Cardiac muscle cell (in vitro differentiated cells and primary cell): ENCODE results near the gene SLC9A8. TPM values are rescaled to one million over a fixed set of nuclear protein-coding genes. Genes with fewer than 3 reads are reported as not detected.

Source experiments
- DNase-seq, 2 donors: peaks; one replicate each; pipeline versions ENCODE4 v3.0.0 to v3.0.0-alpha.2; 2010 to 2017; ENCODE audit warnings: low read depth in 1 of 2, low spot score in 1 of 2
- H3K27ac ChIP-seq: fragments of 200-600 bp; sonication (generic); 2 replicates; pipeline ENCODE4 v1.5.1; 2016
- H3K27me3 ChIP-seq: fragments of 200-600 bp; sonication (generic); 2 replicates; pipeline ENCODE4 v1.6.0; 2016; ENCODE audit warnings: control low read depth
- H3K36me3 ChIP-seq: fragments of 200-600 bp; sonication (generic); 2 replicates; pipeline ENCODE4 v1.5.1; 2016; ENCODE audit warnings: control low read depth
- H3K4me1 ChIP-seq: fragments of 200-600 bp; sonication (generic); 2 replicates; pipeline ENCODE4 v1.8.1; 2017; ENCODE audit warnings: low read depth, mild to moderate bottlenecking, mixed run types
- H3K4me3 ChIP-seq: fragments of 200-600 bp; sonication (generic); 2 replicates; pipeline ENCODE4 v1.5.1; 2016; ENCODE audit warnings: mild to moderate bottlenecking
- H3K9me3 ChIP-seq: fragments of 200-600 bp; sonication (generic); 2 replicates; pipeline ENCODE4 v1.5.1; 2017; ENCODE audit warnings: low read depth, mild to moderate bottlenecking, control low read depth
- polyA plus RNA-seq: library from polyadenylated mRNA; unstranded; fragments of >200 nt; fragmentation: Nextera tagmentation; extraction: Ambion mirVana; gene quantifications from 2 replicates; pipeline ENCODE4 v1.2.1, GENCODE V29; 2016
- total RNA-seq: library from RNA; depleted of rRNA; stranded (reverse); fragments of >200 nt; gene quantifications from 2 replicates; pipeline ENCODE4 v1.2.3, GENCODE V29; 2016
- TF ChIP-seq, protein P1 (sequence below): IDR thresholded peaks from 2 replicates; pipeline ENCODE4 v1.5.1; 2012; ENCODE audit warnings: low read depth, mild to moderate bottlenecking, low read length

SLC9A8 gene
- total and polyA plus RNA-seq, 2 experiments from 2014 or later = 4.4 to 9.4 TPM

DNA sequence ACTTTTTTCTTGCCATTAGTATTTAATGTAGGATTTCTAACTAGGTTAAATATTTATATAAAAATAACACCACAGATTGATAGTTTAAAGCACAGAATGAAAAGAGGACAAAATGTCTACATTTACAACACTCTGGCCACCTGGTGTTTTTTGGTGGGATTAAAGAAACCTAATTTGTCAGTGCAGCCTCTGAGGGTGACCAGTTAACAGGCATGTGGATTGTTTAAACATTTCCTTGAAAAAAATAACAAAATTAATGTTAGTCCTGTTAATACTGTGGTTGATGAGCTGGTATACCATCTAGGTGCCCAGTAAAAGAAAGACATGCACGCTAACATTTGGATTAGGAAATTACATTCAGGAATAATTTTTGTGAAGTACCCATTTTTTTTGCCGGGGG is 8.8 kb downstream of the SLC9A8 start:
- no peak overlapping the region for H3K27ac ChIP-seq
- TF ChIP-seq, protein P1, sequence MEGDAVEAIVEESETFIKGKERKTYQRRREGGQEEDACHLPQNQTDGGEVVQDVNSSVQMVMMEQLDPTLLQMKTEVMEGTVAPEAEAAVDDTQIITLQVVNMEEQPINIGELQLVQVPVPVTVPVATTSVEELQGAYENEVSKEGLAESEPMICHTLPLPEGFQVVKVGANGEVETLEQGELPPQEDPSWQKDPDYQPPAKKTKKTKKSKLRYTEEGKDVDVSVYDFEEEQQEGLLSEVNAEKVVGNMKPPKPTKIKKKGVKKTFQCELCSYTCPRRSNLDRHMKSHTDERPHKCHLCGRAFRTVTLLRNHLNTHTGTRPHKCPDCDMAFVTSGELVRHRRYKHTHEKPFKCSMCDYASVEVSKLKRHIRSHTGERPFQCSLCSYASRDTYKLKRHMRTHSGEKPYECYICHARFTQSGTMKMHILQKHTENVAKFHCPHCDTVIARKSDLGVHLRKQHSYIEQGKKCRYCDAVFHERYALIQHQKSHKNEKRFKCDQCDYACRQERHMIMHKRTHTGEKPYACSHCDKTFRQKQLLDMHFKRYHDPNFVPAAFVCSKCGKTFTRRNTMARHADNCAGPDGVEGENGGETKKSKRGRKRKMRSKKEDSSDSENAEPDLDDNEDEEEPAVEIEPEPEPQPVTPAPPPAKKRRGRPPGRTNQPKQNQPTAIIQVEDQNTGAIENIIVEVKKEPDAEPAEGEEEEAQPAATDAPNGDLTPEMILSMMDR = no peak
- H3K36me3 ChIP-seq = peaks cover 21% of the 10 kb centered on the region

DNA sequence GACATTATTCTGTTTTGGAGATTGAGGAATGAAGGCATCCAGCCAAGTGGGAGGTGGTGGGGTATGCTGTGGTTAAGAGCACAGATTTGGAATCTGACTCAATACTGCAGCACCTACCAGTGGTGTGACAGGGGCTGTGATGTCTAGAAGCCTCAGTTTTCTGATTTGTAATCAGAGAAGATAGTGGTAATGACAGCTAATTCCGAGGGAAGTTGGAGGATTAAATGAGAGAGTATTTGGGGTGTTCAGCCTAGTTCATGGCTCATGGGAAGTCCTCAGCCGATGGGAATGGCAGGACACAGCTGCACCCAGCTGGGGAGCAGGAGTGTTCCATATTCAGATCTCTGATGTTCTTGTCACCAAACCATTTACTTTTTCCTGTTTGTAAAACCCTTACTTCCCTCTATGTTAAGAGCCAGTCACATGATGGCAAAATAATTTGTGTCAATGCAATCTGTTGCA is 9.3 kb downstream of the SLC9A8 start:
- peak in 1 of 2 donors; percentile 79 for DNase-seq
- Histone ChIP-seq H3K27ac (no peak overlapping the region), H3K9me3 (no peaks in the 10 kb centered on the region), H3K4me3 (no peak overlapping the region), H3K36me3 (peaks cover 21% of the 10 kb centered on the region), H3K27me3 (no peaks in the 10 kb centered on the region), H3K4me1 (no peaks in the 10 kb centered on the region)
- TF ChIP-seq, protein P1 = peak; percentile 53

More for the DNA sequence above, 8.8 kb downstream of the SLC9A8 start:
- no peaks in the 10 kb centered on the region for H3K9me3 ChIP-seq
- H3K4me1 ChIP-seq = no peaks in the 10 kb centered on the region
- H3K27me3 ChIP-seq = no peaks in the 10 kb centered on the region
- DNase-seq = no peak
- no peak overlapping the region for H3K4me3 ChIP-seq

DNA sequence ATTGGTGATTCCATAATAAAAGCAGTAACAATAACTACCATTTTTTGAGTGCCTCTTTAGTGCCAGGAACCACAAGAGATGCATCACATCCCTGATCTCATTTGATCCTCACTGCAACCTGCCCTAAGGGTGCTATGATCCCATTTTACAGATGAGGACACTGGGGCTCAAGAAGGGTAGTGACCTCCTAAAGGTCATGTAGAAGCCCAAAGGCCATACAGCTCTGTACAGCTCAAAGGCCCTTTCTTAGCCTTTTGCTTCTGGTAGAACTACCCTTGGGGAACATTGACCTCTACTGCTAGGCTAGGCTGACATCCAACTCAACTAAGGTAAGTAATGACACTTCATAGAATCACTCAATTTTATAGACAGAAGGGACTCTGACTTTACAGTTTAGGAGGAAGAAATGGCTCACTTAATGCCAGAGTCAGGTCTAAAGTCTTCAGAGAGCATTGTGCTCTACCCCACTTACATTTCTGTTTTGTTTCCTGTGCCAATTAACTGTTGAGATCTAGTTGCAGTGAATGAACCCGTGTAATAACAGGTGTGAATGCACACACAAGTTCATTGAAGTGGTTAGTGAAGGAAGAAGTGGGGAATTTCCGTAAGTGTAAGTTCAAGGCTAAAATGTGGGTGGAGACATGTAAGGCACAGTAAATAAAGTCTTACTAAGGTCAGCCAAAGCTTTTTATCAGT is 10.7 kb downstream of the SLC9A8 start:
- Histone ChIP-seq H3K27ac (no peak overlapping the region), H3K4me1 (no peaks in the 10 kb centered on the region), H3K27me3 (no peaks in the 10 kb centered on the region), H3K36me3 (peaks cover 18% of the 10 kb centered on the region), H3K4me3 (no peak overlapping the region), H3K9me3 (no peaks in the 10 kb centered on the region)
- no peak for DNase-seq
- TF ChIP-seq, protein P1 = no peak

DNA sequence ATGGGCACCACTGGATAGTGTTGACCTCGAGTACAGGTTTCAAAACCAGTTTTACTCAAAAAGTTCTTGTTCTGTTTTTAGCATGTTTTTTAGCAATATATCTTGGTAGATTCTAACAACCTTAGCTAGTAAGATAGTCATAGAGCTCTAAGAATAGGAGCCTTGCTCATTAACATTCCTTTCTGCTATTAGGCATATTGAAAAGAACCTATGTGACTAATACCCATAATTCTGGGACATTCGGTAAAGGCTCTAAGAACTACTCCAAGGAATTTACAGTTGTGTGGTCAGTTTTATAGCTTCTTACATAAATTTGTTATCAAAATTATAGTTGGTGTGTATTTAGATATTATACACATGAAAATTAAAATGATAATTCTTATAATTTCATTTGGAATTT is 11.6 kb downstream of the SLC9A8 start:
- Histone ChIP-seq H3K27ac (no peak overlapping the region), H3K9me3 (no peaks in the 10 kb centered on the region), H3K27me3 (no peaks in the 10 kb centered on the region), H3K4me3 (no peak overlapping the region), H3K36me3 (peaks cover 15% of the 10 kb centered on the region), H3K4me1 (no peaks in the 10 kb centered on the region)
- no peak for DNase-seq
- TF ChIP-seq, protein P1 = no peak

DNA sequence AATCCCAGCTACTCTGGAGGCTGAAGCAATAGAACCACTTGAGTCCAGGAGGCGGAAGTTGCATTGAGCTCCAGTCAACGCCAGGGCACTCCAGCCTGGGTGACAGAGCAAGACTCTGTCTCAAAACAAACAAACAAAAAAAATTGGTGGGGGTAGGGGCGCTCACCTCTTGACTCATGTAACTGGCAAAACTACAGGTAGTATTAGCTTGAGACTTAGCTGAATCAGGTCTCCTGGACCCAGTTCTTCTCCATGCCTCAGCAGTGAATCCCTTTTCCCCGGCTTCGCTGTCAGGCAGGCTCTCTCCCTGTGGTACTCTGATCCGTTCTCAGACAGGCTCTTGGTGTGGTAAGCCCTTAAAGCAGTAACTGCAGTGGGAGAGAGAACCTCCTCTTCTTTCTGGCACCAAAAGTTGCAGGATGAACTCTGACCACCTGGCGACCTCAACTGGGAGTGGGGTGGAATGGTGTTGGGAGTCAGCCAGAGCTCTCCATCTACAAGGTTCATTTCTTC is 12.9 kb downstream of the SLC9A8 start:
- no peaks in the 10 kb centered on the region for H3K27me3 ChIP-seq
- DNase-seq = no peak
- no peak overlapping the region for H3K4me3 ChIP-seq
- no peaks in the 10 kb centered on the region for H3K9me3 ChIP-seq
- TF ChIP-seq, protein P1 = no peak
- no peak overlapping the region for H3K27ac ChIP-seq
- H3K4me1 ChIP-seq = no peaks in the 10 kb centered on the region
- peaks cover 8% of the 10 kb centered on the region for H3K36me3 ChIP-seq
